Sigmoid colon (tissue), 7 donors: ENCODE measurements around the gene IGSF10. TPM values are rescaled to one million over a fixed set of nuclear protein-coding genes. Genes with fewer than 3 reads are reported as not detected.

Experiments
- DNase-seq: peaks from one replicate; pipeline ENCODE4 v3.0.0-alpha.2; 2019
- H3K27ac ChIP-seq, 4 donors: fragments of 200-600 bp; sonication (generic); one replicate each; pipeline ENCODE4 v1.5.1; 2016 to 2019; ENCODE audit warnings: mild to moderate bottlenecking in 1 of 4
- H3K27me3 ChIP-seq, 3 donors: fragments of 200-600 bp; sonication (generic); one replicate each; pipeline ENCODE4 v1.5.1; 2019; ENCODE audit warnings: mild to moderate bottlenecking in 1 of 3
- H3K36me3 ChIP-seq, 4 donors: fragments of 200-600 bp; sonication (generic); one replicate each; pipeline ENCODE4 v1.5.1; 2016 to 2019
- H3K4me1 ChIP-seq, 4 donors: fragments of 200-600 bp; sonication (generic); one replicate each; pipeline ENCODE4 v1.5.1; 2017 to 2019
- H3K4me3 ChIP-seq, 4 donors: fragments of 200-600 bp; sonication (generic); one replicate each; pipeline ENCODE4 v1.5.1; 2017 to 2019; ENCODE audit warnings: mild to moderate bottlenecking in 2 of 4, moderate library complexity in 1 of 4
- H3K9me3 ChIP-seq, 4 donors: fragments of 200-600 bp in 3 of 4; sonication (generic) in 3 of 4; one replicate each; pipeline versions ENCODE4 v1.5.1 to v1.6.1; 2013 to 2019
- EP300 ChIP-seq, 4 donors: sonication (generic); formaldehyde crosslinking; IDR thresholded peaks; one replicate each; pipeline ENCODE4 v1.6.1; 2017; ENCODE audit warnings: antibody characterized with exemption in 4 of 4
- POLR2A ChIP-seq, 2 donors: fragments of 450-650 bp; IDR thresholded peaks; one replicate each; pipeline ENCODE4 v1.6.1; 2016; ENCODE audit warnings: antibody characterized with exemption in 2 of 2, mild to moderate bottlenecking in 2 of 2, moderate library complexity in 2 of 2
- POLR2AphosphoS5 ChIP-seq, 4 donors: sonication (generic); formaldehyde crosslinking; IDR thresholded peaks; one replicate each; pipeline ENCODE4 v1.6.1; 2017; ENCODE audit warnings: antibody characterized with exemption in 4 of 4
- WGBS, 2 donors: extraction: QIAGEN DNeasy Blood & Tissue Kit; methylation state at CpG; one replicate each; pipeline ENCODE4 v1.1.7; 2013; 5-methylcytosine and 5-hydroxymethylcytosine counted together
- intact Hi-C: fragments of 100-400 bp; cut with DNase I; formaldehyde crosslinking; loops from one replicate; pipeline ENCODE4 v1.15.1; 2023
- polyA plus RNA-seq, 3 donors: library from polyadenylated mRNA; stranded (reverse); fragments of 200-250 nt; gene quantifications; one replicate each; pipeline ENCODE4 v1.2.3, GENCODE V29; 2013
- total RNA-seq, 4 donors: library from RNA; depleted of rRNA; stranded (reverse); fragments of >200 nt; gene quantifications; one replicate each; pipeline ENCODE4 v1.1.0, GENCODE V29; 2016
- TF ChIP-seq, protein P1 (sequence below), 4 experiments: fragments of 450-650 bp in 3 of 4; fragments of 200-600 bp in 1 of 4; IDR thresholded peaks; one replicate each; pipeline ENCODE4 v1.5.1; 2016 to 2019; ENCODE audit warnings: antibody characterized with exemption in 4 of 4, mild to moderate bottlenecking in 3 of 4, moderate library complexity in 2 of 4
- donor health status: healthy with polysubstance abuse.
- donor health status: Bipolar disorder and iron deficiency.
- donor health status: healthy.

IGSF10 gene
- total and polyA plus RNA-seq, 7 donors, result 0.41 to 7.2 (median 0.70) TPM

- no peaks in the 10 kb centered on the region for H3K36me3 ChIP-seq
- no peak for DNase-seq
Observed at GRCh38 chr3:151483961-151484520, 23.2 kb upstream of the IGSF10 start.

GRCh38 chr3:151483488-151483887 lies 22.6 kb upstream of the IGSF10 start:
- DNase-seq, result no peak
- peaks cover 0 to 11% (median 2%) of the 10 kb centered on the region in 4 donors for H3K9me3 ChIP-seq
- no peaks in the 10 kb centered on the region for H3K36me3 ChIP-seq
- intact Hi-C loops, result no loop called here
- H3K27me3 ChIP-seq, result no peaks in the 10 kb centered on the region
- H3K4me3 ChIP-seq, result no peak overlapping the region
- TF ChIP-seq, protein P1, sequence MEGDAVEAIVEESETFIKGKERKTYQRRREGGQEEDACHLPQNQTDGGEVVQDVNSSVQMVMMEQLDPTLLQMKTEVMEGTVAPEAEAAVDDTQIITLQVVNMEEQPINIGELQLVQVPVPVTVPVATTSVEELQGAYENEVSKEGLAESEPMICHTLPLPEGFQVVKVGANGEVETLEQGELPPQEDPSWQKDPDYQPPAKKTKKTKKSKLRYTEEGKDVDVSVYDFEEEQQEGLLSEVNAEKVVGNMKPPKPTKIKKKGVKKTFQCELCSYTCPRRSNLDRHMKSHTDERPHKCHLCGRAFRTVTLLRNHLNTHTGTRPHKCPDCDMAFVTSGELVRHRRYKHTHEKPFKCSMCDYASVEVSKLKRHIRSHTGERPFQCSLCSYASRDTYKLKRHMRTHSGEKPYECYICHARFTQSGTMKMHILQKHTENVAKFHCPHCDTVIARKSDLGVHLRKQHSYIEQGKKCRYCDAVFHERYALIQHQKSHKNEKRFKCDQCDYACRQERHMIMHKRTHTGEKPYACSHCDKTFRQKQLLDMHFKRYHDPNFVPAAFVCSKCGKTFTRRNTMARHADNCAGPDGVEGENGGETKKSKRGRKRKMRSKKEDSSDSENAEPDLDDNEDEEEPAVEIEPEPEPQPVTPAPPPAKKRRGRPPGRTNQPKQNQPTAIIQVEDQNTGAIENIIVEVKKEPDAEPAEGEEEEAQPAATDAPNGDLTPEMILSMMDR (IDR thresholded peaks at IDR 0.05), result no peak
- TF ChIP-seq POLR2AphosphoS5 (IDR thresholded peaks at IDR 0.05) (no peak), POLR2A (IDR thresholded peaks at IDR 0.05) (no peak), EP300 (IDR thresholded peaks at IDR 0.05) (no peak)
- WGBS, 2 donors, result 93 to 98% methylated on average over 1 of the region's 1 CpG
- H3K4me1 ChIP-seq, result peaks cover 0 to 19% (median 13%) of the 10 kb centered on the region in 4 donors
- H3K27ac ChIP-seq, result no peak overlapping the region

More at GRCh38 chr3:151483961-151484520, 23.2 kb upstream of the IGSF10 start:
- no peak overlapping the region for H3K4me3 ChIP-seq
- intact Hi-C loops, result no loop called here
- 92% methylated on average over 6 of the region's 6 CpGs for WGBS, 2 donors
- H3K4me1 ChIP-seq, result peaks cover 0 to 14% (median 10%) of the 10 kb centered on the region in 4 donors
- no peaks in the 10 kb centered on the region for H3K27me3 ChIP-seq
- H3K27ac ChIP-seq, result no peak overlapping the region
- TF ChIP-seq POLR2A (IDR thresholded peaks at IDR 0.05), result no peak
- TF ChIP-seq POLR2AphosphoS5 (IDR thresholded peaks at IDR 0.05), result no peak
- TF ChIP-seq EP300 (IDR thresholded peaks at IDR 0.05), result no peak
- TF ChIP-seq, protein P1 (IDR thresholded peaks at IDR 0.05), result no peak
- H3K9me3 ChIP-seq, result peaks cover 0 to 11% (median 2%) of the 10 kb centered on the region in 4 donors

DNA sequence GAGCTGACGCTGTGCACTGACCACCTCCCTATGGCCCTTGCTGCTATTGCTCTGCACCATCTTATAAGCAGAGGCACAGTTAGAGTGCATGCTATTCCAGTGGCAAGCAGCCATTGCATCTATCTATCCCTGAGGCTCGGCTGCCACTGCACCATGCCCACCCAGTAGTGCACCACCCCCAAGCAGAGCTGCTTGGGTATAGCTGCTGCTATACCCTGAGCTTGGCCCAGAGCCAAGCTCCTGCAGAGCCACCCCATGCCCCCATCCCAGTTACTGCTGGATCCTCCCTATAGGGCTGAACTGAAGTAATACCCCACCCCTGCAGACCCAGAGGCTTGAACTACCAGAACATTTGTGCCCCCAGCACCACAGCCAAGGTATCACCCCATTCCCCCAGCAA lies 19.6 kb upstream of the IGSF10 start:
- Histone ChIP-seq H3K4me3 (no peak overlapping the region), H3K27ac (no peak overlapping the region), H3K27me3 (no peaks in the 10 kb centered on the region), H3K9me3 (peaks cover 0 to 11% (median 2%) of the 10 kb centered on the region in 4 donors), H3K4me1 (peaks cover 0 to 47% (median 30%) of the 10 kb centered on the region in 4 donors), H3K36me3 (no peaks in the 10 kb centered on the region)
- DNase-seq, result no peak
- intact Hi-C loops, result no loop called here
- 92 to 95% methylated on average over 2 of the region's 2 CpGs for WGBS, 2 donors
- TF ChIP-seq EP300 (IDR thresholded peaks at IDR 0.05) (no peak), POLR2AphosphoS5 (IDR thresholded peaks at IDR 0.05) (no peak), POLR2A (IDR thresholded peaks at IDR 0.05) (no peak)
- TF ChIP-seq, protein P1 (IDR thresholded peaks at IDR 0.05), result no peak

- no peak for DNase-seq
- WGBS, 2 donors, result 25 to 27% methylated on average over 1 of the region's 1 CpG
- H3K9me3 ChIP-seq, result peaks cover 0 to 11% (median 2%) of the 10 kb centered on the region in 4 donors
- no peak overlapping the region for H3K4me3 ChIP-seq
- TF ChIP-seq EP300 (IDR thresholded peaks at IDR 0.05) (peak in 1 of 4 donors; percentile 51), POLR2AphosphoS5 (IDR thresholded peaks at IDR 0.05) (peak in 3 of 4 donors; percentile 24 to 82 (median 67))
- TF ChIP-seq, protein P1 (IDR thresholded peaks at IDR 0.05), result no peak
- H3K27me3 ChIP-seq, result no peaks in the 10 kb centered on the region
- H3K27ac ChIP-seq, result peak overlapping the region in 2 of 4 donors; percentile 3 to 10
- H3K36me3 ChIP-seq, result no peaks in the 10 kb centered on the region
- intact Hi-C loops, result no loop called here
- H3K4me1 ChIP-seq, result peaks cover 0 to 50% (median 30%) of the 10 kb centered on the region in 4 donors
Observed at GRCh38 chr3:151479452-151479851, 18.6 kb upstream of the IGSF10 start.
